LoVo (cell line): ENCODE results near the gene MORF4L1.
"Not testable (repeated sequence)": the region's sequence is repeated elsewhere in the genome, so short reads cannot be mapped to it uniquely, and the experiment has no call there.

Source experiments
- DNase-seq: peaks from one replicate; pipeline ENCODE4 v3.0.0-alpha.2; 2016; ENCODE audit warnings: low spot score

The MORF4L1 gene

GRCh38 chr15:78859971-78860719, 12.5 kb upstream of the MORF4L1 start:
- peak; percentile 88 for DNase-seq

DNA sequence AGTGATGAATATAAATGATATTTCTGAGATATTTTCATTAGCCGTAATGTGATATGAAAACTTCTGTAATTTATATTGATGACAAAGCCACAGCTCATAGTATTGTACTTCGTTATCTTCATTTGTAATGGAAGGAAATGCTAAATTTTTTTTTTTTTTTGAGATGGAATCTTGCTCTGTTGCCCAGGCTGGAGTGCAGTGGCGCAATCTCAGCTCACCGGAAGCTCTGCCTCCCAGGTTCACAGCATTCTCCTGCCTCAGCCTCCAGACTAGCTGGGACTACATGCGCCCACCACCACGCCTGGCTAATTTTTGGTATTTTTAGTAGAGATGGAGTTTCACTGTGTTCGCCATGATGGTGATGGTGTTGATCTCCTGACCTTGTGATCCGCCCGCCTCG, 7.1 kb upstream of the MORF4L1 start:
- DNase-seq: not testable (repeated sequence)

GRCh38 chr15:78866031-78866430, 6.7 kb upstream of the MORF4L1 start:
- DNase-seq: not testable (repeated sequence)

GRCh38 chr15:78866803-78867202, 5.9 kb upstream of the MORF4L1 start:
- no peak for DNase-seq

DNA sequence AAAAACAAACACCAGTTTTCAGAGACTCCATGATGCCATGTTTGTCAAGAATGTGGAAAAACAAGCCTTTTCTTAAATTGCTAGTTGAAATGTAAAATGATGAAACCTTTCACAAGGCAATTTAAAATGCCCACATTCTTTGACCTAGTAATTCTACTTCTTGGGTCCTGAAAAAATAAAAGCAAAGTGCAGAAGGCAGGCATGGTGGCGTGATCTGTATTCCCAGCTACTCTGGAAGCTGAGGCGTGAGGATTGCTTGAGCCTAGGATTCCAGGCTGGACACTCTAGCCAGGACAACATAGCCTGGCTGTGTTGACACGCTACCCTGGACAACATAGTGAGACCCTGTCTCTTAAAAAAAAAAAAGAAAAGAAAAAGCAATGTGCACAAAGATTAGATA, 4.3 kb upstream of the MORF4L1 start:
- DNase-seq: no peak

- not testable (repeated sequence) for DNase-seq
Measured at GRCh38 chr15:78871483-78872127, 1.1 kb upstream of the MORF4L1 start.

DNA sequence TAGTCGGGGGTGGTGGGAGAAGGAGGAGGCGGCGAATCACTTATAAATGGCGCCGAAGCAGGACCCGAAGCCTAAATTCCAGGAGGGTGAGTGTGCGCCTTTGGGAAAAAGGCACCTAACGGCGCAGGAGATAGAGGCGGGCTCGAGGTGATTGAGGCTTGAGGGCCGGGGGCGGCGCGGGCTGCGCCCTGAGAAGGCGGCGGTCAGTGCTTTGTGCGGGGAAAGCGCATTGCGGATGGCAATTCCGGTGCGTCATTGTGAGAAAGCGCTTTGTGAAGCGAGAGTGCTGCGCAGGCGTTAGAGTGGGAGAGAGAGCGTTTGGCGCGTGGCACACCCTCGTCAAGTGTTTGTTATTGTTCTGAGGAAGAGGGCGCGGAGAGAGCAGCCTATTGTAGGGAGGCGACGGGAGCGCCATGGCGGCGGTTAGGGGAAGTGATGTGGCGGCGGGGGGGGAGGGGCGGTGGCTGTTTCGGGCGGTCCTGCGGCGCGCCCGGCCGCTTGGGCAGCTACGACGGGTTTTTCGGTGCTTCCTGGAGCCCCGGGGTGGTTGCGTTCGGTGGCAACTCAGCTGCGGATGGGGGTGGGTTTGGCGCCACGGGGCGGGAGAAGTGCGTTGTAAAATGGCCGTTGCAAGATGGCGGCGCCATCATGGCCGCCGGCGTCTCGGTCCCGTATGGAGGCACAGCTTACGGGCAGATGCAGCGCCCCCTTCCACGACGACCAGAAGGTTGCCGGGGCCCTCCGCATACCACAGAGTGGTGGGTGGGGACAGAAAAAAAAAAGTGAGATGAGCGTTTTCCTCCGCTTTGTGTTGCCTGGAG, 492 bp downstream of the MORF4L1 start:
- peak; percentile 97 for DNase-seq

DNA sequence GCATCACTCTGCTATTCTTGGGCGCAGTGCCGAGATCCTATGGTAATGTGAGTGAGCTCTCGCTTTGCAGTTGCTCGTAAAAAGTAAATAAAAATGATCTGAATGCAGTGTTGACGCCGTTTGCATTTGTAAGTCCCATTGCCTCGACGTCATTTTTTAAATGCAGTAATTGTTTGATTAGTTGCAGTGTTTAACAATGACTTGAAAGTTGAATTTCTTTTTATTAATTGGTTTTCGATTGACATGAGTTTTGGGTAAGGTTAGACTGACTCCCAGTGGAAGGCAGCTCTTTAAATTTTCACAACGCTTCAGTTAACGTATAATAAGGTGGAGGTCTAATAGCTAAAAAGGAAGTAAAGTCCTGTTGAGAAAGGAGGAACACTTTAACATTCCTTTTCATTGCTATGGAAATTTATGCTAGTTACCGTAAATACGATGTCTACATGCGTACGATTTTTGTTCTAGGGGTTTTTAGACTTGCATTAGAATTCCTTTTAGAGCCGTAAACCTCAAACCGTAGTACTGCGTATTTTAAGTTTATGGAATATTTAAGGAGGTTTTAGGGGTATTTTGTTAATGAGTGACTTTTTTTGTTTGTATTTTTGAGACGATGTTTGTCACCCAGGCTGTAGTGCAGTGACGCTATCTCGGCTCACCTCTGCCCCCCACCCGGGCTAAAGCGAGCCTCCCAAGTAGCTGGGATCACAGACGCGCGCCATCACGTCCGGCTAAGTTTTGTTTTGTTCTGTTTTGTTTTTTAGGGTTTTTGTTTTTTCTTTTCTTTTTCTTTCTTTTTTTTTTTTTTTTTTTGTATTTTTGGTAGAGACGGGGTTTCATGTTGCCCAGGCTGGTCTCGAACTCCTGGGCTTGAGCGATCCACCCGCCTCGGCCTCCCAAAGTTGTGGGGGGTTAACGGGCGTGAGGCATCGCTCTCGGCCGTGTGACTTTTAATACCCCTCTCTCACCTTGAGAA, 1.4 kb downstream of the MORF4L1 start:
- DNase-seq: no peak

DNA sequence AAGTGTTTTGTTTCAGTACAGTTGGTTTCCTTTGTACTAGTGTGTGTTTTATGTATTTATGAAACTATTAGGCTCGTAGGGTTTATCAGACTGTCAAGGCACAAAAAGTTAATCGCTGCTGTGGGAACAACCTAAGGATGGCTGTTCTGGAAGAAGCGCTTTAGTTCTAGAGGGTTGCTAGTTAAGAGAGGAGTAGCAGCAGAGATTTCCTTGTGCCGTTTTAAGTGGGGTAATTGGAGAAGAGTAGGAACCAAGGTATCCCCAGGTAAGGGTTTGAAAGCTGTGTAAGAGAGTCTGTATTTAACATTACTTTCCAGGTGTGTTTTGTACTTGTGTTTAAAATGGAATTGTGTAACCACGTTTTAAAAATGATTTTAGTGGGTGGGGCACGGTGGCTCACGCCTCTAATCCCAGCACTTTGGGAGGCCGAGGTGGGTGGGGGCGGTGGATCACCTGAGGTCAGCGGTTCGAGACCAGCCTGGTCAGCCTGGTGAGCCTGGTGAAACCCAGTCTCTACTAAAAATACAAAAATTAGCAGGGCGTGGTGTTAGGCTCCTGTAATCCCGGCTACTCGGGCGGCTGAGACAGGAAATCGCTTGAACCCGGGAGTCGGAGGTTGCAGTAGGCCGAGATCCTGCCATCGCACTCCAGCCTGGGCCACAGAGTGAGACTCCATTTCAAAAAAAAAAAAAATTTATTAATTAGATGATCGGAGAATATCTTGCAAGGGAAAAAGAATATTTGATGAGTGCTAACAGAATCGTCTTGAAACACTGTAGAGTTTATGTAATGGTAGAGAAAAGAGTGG, 2.6 kb downstream of the MORF4L1 start:
- no peak for DNase-seq

DNA sequence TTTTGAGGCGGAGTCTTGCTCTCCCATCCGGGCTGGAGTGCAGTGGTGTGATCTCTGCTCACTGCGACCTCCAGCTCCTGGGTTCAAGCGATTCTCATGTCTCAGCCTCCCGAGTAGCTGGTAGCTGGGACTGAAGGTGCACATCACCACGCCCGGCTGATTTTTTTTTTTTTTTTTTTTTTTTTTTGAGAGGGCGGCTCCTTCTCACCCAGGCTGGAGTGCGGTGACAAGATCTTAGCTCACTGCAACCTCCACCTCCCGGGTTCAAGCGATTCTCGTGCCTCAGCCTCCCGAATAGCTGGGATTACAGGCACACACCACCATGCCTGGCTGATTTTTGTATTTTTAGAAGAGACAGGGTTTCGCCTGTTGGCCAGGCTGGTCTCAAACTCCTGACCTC, 4.3 kb downstream of the MORF4L1 start:
- DNase-seq: not testable (repeated sequence)

- DNase-seq: no peak
Measured at GRCh38 chr15:78878356-78878755, 5.7 kb downstream of the MORF4L1 start.

DNA sequence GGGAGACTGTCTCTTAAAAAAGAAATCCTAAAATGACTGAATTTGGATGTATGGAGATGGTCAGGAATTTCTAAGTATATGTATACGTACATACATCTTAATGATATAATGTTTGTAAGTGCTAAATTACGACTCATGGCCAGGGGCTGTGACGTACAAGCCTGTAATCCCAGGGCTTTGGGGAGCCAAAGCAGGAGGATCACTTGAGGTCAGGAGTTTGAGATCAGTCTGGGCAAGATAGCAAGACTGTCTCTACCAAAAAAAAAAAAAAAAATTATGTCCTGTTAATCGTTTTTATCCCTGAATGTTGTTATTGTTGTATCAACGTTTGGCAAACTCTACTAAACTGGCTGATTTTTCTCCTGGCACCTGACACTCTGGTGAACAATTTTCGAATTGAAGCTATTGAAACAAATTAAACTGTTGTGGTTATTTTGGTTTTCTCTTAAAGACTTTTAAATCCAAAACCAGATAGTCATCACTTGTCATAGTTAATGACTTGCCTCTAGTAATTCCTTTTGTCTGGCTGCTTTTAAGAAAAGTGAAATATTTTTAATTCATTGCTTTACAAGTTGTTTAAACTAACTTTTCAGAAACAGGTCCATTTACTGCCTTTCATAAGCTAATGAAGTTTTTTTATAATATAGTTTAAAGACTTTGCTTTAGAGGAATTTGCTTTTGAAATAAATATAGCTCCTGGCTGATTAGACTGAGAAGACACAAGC, 7.0 kb downstream of the MORF4L1 start:
- no peak for DNase-seq

DNA sequence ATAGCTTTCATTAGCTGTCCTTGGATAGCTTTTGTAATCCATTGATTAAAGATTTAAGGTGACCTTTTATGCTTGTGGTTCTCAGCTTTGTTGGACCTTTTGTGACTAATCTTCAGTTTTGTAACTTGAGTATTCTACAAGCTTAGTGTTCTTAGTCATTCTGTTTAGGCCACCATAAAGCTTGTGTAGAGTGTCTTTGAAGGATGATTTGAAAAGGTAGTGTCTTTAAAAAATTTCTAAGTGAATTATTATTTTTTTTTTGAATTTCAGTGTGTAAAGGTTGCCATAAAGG, 7.5 kb downstream of the MORF4L1 start:
- no peak for DNase-seq

- no peak for DNase-seq
Measured at GRCh38 chr15:78880813-78881212, 8.1 kb downstream of the MORF4L1 start.

- DNase-seq: no peak
Measured at GRCh38 chr15:78881681-78882080, 9.0 kb downstream of the MORF4L1 start.

GRCh38 chr15:78889000-78889399, 16.3 kb downstream of the MORF4L1 start:
- DNase-seq: no peak

GRCh38 chr15:78893538-78893937, 20.8 kb downstream of the MORF4L1 start:
- no peak for DNase-seq

DNA sequence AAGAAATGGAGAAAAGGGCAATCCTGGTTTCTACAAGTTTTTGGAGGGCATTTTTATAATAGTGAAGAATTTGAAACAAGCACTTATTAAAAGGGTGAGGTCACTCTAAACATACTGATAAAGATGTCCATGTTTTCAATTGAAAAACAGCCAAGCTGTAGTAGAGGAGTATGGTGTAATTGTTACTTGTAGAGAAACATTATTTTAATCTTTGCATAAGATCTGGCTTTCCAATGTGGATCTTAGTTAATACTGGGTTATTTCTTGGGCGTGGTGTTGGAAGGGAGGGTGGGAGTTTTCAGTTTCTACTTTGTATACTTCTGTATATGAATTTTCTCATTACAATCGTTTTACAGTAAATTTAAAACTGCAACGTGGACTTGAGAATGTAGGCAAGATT, 22.8 kb downstream of the MORF4L1 start:
- no peak for DNase-seq

- DNase-seq: no peak
Measured at GRCh38 chr15:78898540-78898939, 25.9 kb downstream of the MORF4L1 start.

DNA sequence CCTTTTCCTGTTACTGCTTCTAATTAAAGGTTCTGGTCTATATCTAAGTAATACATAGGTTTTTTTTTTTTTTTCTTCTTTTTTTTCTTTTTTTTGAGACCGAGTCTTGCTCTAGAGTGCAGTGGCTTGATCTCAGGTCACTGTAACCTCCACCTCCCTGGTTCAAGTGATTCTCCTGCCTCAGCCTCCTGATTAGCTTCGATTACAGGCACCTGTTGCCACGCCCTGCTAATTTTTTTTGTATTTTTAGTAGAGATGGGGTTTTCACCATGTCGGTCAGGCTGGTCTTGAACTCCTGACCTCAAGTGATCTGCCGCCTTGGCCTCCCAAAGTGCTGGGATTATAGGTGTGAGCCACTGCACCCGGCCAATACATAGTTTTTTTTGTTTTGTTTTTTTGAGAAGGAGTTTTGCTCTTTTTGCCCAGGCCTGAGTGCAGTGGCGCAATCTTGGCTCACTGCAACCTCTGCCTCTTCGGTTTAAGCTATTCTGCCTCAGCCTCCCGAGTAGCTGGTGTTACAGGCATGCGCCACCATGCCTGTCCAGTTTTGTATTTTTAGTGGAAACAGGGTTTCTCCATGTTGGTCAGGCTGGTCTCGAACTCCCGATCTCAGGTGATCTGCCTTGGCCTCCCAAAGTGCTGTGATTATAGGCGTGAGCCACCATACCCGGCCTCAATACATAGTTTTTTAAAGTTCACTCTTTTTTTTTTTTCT, 28.3 kb downstream of the MORF4L1 start:
- DNase-seq: not testable (repeated sequence)
